Measurements from ENCODE around the gene TNRC6A.

TNRC6A gene

GRCh38 chr16:24754543-24754942 is 25.1 kb downstream of the TNRC6A start:
- in situ Hi-C loops (cut with HindIII; ENCODE audit: low sequenced_read_pairs), result no loop called here

- in situ Hi-C loops (cut with HindIII; ENCODE audit: low sequenced_read_pairs), result loop anchor here (5.0 kb wide), 1 partner anchor 73 kb away; no protein-coding TSS in a partner anchor
These were observed 25.9 kb downstream of the TNRC6A start for GRCh38 chr16:24755201-24755874.

DNA sequence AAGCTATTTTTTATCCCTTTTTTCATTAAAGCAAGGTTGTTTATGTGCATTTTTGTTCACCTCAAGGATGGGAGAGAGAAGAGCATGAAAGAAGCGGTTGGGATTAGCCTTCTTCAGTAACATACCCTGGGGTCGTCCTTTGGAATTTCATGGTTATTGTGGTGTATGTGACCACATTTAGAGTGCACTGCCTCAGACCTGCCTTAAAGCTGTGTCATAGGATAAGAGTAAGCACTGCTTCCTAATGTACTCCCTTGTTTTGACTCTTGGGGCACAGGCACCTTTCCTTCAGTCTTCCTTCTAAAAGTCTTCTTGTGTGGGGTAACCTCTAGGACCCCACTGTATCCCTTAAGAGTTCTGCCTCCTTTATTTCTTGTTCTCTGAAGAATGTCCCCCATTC is 28.9 kb downstream of the TNRC6A start:
- in situ Hi-C loops (cut with HindIII; ENCODE audit: low sequenced_read_pairs), result loop anchor here (5.0 kb wide), 1 partner anchor 76 kb away; no protein-coding TSS in a partner anchor

DNA sequence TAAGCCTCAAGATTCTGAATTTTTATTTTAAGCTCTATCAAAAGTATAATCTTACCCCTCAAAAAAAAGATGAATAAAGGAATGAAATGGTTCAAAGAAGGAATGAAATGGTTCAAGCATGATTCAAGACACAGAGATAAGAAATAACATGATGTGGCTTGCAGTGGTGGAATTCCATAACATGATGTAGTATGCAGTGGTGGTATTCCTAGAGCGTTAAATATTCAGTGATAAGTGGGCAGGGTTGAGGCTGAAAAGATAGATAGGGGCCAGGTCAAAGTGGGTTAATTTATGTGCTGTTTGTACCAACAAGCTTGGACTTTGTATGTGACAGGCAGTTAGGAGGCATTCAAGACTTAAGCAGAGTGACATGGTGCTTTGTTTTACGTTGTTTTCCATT is 29.6 kb downstream of the TNRC6A start:
- in situ Hi-C loops (cut with HindIII; ENCODE audit: low sequenced_read_pairs), result loop anchor here (5.0 kb wide), 1 partner anchor 77 kb away; no protein-coding TSS in a partner anchor

DNA sequence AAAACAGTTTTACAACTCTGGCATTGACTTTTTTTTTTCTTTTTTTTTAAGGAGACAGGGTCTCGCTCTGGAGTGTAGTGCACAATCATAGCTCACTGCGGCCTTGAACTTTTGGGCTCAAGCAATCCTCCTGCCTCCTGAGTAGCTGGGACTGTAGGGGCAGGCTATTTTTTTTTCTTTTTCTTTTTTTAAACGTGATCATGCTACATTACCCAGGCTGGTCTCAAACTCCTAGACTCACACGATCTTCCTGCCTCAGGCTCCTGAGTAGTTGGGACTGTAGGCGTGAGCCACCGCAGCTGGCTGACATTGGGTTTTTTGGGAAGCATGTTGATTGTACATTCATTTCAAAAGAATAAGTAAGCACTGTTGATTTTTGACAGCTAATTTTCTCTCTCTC is 32.1 kb downstream of the TNRC6A start:
- in situ Hi-C loops (cut with HindIII; ENCODE audit: low sequenced_read_pairs), result no loop called here

DNA sequence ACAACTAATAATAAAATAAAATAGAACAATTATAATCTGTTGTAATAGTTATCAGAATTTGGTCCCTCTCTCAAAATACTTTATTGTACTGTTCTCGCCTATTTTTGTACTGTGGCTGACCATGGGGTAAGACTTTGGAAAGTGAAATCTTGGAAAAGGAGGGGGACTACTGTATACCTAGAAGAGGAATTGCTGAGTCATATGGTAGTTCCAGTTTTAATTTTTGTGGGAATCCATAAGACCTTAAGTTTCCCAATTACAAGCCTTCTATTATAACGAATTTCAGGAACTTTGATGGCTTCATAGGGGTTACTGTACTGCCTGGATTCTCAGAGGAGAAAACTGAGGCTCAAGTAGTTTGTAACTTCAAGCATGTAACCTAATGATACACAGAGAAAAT is 35.5 kb downstream of the TNRC6A start:
- in situ Hi-C loops (cut with HindIII; ENCODE audit: low sequenced_read_pairs), result no loop called here

GRCh38 chr16:24766057-24766456 is 36.6 kb downstream of the TNRC6A start:
- in situ Hi-C loops (cut with HindIII; ENCODE audit: low sequenced_read_pairs), result no loop called here

DNA sequence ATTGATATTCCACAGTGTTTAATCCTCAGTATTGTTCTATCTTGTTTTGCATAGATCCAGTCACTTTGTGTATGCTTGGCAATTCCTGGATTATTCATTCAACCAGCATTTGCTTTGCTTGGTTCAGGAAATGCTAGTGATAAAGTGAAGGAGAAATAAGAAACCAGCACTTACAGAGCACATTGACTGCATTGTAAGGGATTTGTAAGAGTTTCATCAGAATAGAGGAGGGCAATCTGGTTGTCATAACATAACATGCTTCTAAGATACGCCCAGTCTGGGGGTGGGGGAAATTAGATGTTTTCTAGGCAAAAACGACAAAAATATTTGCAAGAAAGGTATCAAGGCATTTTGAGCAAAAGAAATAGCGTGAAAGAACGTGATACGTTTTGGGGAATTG is 40.4 kb downstream of the TNRC6A start:
- in situ Hi-C loops (cut with HindIII; ENCODE audit: low sequenced_read_pairs), result no loop called here

DNA sequence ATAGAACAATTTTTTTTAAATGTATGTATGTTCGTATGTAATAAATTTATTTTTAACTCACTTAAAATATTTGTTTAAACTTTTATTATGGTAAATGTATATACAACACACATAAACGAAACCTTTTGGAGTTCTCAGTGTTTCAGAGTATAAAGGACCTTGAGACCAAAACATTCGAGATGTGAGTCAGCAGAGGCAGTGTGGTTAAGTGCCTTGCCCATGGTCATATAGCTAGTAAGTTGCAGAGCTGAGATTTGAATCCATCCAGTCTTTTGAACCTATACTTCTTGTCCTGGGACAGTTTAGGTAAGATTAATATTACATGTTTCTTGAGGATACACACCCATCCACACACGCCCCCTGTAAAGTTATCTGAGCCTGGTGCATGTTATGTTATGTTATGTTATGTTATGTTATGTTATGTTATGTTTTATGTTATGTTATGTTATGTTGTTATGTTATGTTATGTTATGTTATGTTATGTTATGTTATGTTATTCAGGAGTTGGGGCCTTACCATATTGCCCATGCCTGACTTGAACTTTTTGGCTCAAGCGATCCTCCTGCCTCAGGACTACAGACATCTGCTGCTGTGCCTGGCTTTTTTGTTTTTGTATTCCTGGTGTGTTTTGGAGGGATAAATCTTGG is 41.8 kb downstream of the TNRC6A start:
- in situ Hi-C loops (cut with HindIII; ENCODE audit: low sequenced_read_pairs), result no loop called here

DNA sequence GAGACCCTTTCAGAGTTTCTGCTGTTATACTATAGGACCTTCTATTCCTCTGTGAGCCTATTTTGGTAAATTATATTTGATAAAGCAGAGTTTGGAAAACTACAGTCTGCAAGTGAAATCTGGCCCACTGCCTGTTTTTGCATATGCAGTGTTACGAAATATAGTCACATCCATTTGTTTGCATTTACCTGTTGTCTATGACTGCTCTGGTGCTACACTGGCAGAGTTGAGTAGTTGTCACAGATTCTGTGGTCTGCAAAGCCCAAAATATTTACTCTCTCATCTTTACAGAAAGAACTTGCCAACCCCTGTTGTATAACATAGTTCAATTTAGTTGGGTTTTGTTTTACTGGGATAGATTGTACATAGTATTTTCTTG is 42.3 kb downstream of the TNRC6A start:
- in situ Hi-C loops (cut with HindIII; ENCODE audit: low sequenced_read_pairs), result no loop called here

DNA sequence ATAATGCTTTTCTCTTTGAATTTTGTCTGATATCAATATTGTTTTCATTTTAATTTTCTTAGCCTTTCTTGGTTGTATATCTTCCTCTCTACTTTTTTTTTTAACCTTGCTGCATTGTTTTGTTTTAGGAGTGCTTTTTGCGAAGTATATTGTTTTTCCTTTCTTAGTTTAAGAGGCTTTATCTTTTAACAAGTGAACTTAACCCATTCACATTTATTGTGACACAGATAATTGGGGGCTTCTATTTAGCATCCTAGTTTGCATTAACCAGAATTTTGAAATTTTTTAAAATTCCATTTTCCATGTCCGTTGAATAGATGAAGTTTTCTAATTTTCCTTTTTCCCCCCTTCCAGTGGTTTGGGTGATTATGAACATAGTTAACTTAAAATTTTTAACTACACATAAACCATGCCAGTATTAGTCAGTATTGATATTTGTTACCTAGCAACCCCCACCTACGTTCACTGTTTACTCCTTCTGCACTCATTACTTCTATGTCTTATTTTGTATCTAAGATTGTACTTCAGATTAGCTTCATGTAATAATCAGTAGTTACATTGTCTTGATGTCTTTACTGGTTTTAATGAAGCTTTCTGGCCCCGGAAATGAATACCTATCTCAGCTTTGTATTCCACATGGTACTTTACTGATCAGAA is 44.4 kb downstream of the TNRC6A start:
- in situ Hi-C loops (cut with HindIII; ENCODE audit: low sequenced_read_pairs), result no loop called here

- in situ Hi-C loops (cut with HindIII; ENCODE audit: low sequenced_read_pairs), result no loop called here
These were observed 45.1 kb downstream of the TNRC6A start for GRCh38 chr16:24774510-24774909.

GRCh38 chr16:24775455-24775854 is 46.0 kb downstream of the TNRC6A start:
- in situ Hi-C loops (cut with HindIII; ENCODE audit: low sequenced_read_pairs), result no loop called here

GRCh38 chr16:24776501-24777220 is 47.2 kb downstream of the TNRC6A start:
- in situ Hi-C loops (cut with HindIII; ENCODE audit: low sequenced_read_pairs), result no loop called here

- in situ Hi-C loops (cut with HindIII; ENCODE audit: low sequenced_read_pairs), result no loop called here
These were observed 49.2 kb downstream of the TNRC6A start for GRCh38 chr16:24778671-24779070.

DNA sequence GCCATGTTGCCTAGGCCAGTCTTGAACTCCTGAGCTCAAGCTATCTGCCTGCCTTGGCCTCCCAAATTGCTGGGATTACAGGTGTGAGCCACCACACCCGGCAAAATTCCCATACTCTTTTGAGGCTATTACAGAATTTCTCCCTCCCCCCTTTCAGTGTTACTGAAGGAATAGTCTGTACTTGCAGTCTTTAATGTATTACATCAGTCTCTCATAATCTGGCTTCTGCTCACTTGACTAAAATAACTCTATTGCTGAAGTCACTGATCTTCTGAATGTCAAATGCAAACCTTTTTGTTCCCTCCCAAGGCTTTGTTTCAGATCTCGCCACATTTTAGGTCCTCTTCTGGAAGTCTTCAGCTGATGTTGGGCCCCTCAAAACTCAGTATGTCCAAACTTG is 51.8 kb downstream of the TNRC6A start:
- in situ Hi-C loops (cut with HindIII; ENCODE audit: low sequenced_read_pairs), result no loop called here

DNA sequence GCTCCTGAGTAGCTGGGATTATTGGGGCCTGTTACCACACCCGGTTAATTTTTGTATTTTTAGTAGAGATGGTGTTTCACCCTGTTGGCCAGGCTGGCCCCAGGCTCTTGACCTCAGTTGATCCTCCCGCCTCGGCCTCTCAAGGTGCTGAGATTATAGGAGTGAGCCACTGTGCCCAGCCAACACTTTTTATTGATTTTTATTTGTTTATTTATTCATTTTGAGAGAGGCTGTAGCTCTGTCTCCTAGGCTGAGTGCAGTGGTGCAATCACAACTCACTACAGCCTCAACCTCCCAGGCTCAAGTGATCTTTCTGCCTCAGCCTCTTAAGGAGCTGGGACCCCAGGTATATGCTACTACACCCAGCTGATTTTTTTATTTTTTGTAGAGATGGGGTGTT is 54.7 kb downstream of the TNRC6A start:
- in situ Hi-C loops (cut with HindIII; ENCODE audit: low sequenced_read_pairs), result no loop called here

GRCh38 chr16:24789881-24790280 is 60.4 kb downstream of the TNRC6A start:
- in situ Hi-C loops (cut with HindIII; ENCODE audit: low sequenced_read_pairs), result no loop called here

DNA sequence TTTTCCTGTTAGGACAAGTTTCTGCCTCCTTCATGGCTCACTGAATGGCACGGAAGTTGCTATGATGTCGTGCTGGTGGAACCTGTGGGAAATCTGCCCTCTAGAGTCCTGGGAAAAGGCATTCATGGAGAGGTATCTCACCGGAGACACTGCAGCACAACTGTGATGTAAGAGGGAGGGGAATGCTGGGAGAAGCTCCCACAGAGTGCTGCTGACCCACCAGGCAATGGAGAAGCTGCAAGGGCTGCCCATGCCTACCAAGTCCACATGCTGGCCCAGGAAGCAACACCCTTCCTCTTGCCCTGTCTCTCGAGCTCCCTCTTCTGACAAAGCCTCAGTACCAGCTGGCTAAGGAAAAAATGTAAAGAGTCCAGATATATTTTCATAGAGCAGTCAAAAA is 71.1 kb downstream of the TNRC6A start:
- in situ Hi-C loops (cut with HindIII; ENCODE audit: low sequenced_read_pairs), result loop anchor here (5.0 kb wide), 1 partner anchor 53 kb away; no protein-coding TSS in a partner anchor

DNA sequence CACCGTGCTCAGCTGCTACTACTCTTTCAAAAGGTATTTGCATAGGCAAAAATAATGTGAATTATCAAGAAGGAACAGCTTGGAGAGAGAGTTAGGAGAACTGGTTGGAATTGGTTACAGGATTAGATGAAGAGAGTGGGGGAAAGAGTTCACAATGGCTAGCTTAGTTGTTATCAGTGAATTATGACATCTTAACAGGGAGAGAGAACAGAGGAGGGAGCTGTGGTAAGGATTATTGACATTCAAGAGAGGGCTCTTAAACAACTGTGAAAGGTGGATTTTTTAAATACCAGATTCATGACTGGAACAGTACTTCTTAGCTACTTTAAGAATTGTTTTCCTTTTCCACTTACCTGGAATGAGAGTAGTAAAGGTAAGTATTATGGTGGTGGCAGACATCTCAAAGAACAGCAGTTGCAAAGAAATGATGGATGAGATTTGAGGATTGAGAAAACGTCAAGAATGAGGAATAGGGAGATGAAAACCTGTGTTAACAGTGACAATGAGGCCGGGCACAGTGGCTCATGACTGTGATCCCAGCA is 72.4 kb downstream of the TNRC6A start:
- in situ Hi-C loops (cut with HindIII; ENCODE audit: low sequenced_read_pairs), result loop anchor here (5.0 kb wide), 1 partner anchor 55 kb away; no protein-coding TSS in a partner anchor

- in situ Hi-C loops (cut with HindIII; ENCODE audit: low sequenced_read_pairs), result no loop called here
These were observed 76.0 kb downstream of the TNRC6A start for GRCh38 chr16:24805484-24805883.

Data from endothelial cell of hepatic sinusoid (primary cell).